Stimulated activated CD4-positive, alpha-beta T cell treated with anti-CD3 and anti-CD28 coated beads, Interleukin-4, amount 100 ng/mL, for 24 hours (primary cell): ENCODE data around the gene GRID1.

Source experiments
- DNase-seq: peaks from one replicate; pipeline ENCODE4 v3.0.0-alpha.2; 2020

GRID1 gene

GRCh38 chr10:86353506-86354485 lies 12.8 kb downstream of the GRID1 start:
- DNase-seq: no peak

GRCh38 chr10:86350897-86351296 lies 15.7 kb downstream of the GRID1 start:
- DNase-seq: no peak

GRCh38 chr10:86349940-86350630 lies 16.5 kb downstream of the GRID1 start:
- no peak for DNase-seq

GRCh38 chr10:86349474-86349873 lies 17.1 kb downstream of the GRID1 start:
- DNase-seq: no peak

GRCh38 chr10:86348321-86349210 lies 18.0 kb downstream of the GRID1 start:
- no peak for DNase-seq

GRCh38 chr10:86347856-86348255 lies 18.7 kb downstream of the GRID1 start:
- DNase-seq: no peak

GRCh38 chr10:86346799-86347665 lies 19.6 kb downstream of the GRID1 start:
- DNase-seq: no peak

GRCh38 chr10:86345859-86346798 lies 20.5 kb downstream of the GRID1 start:
- no peak for DNase-seq

GRCh38 chr10:86345296-86345858 lies 21.2 kb downstream of the GRID1 start:
- no peak for DNase-seq

- DNase-seq: no peak
Measured at GRCh38 chr10:86344714-86345161, 21.9 kb downstream of the GRID1 start.

GRCh38 chr10:86344281-86344680 lies 22.3 kb downstream of the GRID1 start:
- no peak for DNase-seq

- DNase-seq: no peak
Measured at GRCh38 chr10:86343761-86344160, 22.8 kb downstream of the GRID1 start.

GRCh38 chr10:86342111-86342863 lies 24.3 kb downstream of the GRID1 start:
- no peak for DNase-seq

- DNase-seq: no peak
Measured at GRCh38 chr10:86341361-86341811, 25.2 kb downstream of the GRID1 start.

GRCh38 chr10:86340991-86341260 lies 25.7 kb downstream of the GRID1 start:
- no peak for DNase-seq

- no peak for DNase-seq
Measured at GRCh38 chr10:86340176-86340990, 26.2 kb downstream of the GRID1 start.

- no peak for DNase-seq
Measured at GRCh38 chr10:86339226-86339865, 27.2 kb downstream of the GRID1 start.

- DNase-seq: no peak
Measured at GRCh38 chr10:86337121-86337601, 29.4 kb downstream of the GRID1 start.
